Adrenal gland (tissue), 5 donors: Measurements from ENCODE around the gene TMEM238L.

ENCODE experiments used
- POLR2A ChIP-seq, 2 donors: fragments of 450-650 bp; IDR thresholded peaks; one replicate each; pipeline ENCODE4 v1.6.1; 2017; ENCODE audit warnings: antibody characterized with exemption in 2 of 2, mild to moderate bottlenecking in 2 of 2, moderate library complexity in 1 of 2
- TF ChIP-seq, protein P1 (sequence below), 6 experiments: fragments of 450-650 bp in 4 of 6; fragments of 200-600 bp in 2 of 6; sonication (generic) in 1 of 6; IDR thresholded peaks; 1 replicate in 5 of 6; 2 replicates in 1 of 6; pipeline versions ENCODE4 v1.5.1 to v1.8.0; 2016 to 2021; ENCODE audit warnings: antibody characterized with exemption in 6 of 6, mild to moderate bottlenecking in 2 of 6, moderate library complexity in 1 of 6
- donor health status: DM: no; HTN: no; CAD: no.

DNA sequence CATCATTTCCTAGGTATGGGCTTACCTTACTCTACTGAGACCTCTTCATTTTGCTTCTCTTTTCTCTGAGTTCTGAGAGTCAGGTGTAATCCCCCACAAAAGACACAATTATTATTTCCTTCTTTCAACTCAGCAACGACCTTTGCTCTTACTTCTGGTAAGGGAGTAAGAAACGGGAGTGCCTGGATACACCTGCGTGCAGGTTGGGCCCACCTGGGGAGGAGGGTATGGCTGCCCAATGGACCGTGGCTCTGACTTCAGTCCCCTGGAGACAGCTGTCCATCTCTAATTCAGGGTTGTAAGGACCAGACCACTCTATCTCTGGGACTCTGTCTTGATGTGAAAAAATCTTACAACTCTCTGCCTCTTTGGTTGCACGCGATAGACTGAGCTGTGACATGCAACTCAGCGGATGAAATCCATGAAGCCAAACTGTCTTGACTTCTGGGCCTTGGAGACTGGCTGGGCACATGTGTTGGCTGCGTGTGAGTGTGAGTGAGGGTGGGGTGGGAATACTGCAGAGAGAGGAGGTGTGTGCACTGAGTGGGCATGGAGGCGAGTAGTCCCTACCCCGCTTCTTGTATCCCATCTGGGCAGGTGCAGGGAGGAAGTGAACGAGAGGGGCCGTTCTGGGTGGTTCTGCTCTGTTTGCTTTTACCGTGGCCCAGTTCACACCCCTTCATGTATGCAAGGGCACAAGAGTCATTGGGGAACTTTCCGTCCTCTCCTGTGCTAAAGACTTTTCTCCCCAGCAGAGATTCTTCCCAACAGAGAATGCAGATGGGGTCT, 1.2 kb downstream of the TMEM238L start:
- TF ChIP-seq, protein P1, sequence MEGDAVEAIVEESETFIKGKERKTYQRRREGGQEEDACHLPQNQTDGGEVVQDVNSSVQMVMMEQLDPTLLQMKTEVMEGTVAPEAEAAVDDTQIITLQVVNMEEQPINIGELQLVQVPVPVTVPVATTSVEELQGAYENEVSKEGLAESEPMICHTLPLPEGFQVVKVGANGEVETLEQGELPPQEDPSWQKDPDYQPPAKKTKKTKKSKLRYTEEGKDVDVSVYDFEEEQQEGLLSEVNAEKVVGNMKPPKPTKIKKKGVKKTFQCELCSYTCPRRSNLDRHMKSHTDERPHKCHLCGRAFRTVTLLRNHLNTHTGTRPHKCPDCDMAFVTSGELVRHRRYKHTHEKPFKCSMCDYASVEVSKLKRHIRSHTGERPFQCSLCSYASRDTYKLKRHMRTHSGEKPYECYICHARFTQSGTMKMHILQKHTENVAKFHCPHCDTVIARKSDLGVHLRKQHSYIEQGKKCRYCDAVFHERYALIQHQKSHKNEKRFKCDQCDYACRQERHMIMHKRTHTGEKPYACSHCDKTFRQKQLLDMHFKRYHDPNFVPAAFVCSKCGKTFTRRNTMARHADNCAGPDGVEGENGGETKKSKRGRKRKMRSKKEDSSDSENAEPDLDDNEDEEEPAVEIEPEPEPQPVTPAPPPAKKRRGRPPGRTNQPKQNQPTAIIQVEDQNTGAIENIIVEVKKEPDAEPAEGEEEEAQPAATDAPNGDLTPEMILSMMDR (IDR thresholded peaks at IDR 0.05), result no peak
- TF ChIP-seq POLR2A (IDR thresholded peaks at IDR 0.05), result no peak
